Vagina (tissue), 2 donors: ENCODE results near the gene CFAP221. TPM values are rescaled to one million over a fixed set of nuclear protein-coding genes. Genes with fewer than 3 reads are reported as not detected.

Experiments used
- DNase-seq, 2 donors: peaks; one replicate each; pipeline ENCODE4 v3.0.0-alpha.2; 2017; ENCODE audit errors: extremely low spot score in 2 of 2
- H3K27ac ChIP-seq: fragments of 200-600 bp; sonication (generic); one replicate; pipeline ENCODE4 v1.5.1; 2019
- H3K27me3 ChIP-seq: fragments of 200-600 bp; sonication (generic); one replicate; pipeline ENCODE4 v1.5.1; 2019
- H3K36me3 ChIP-seq, 2 donors: fragments of 200-600 bp; sonication (generic); one replicate each; pipeline ENCODE4 v1.5.1; 2017 to 2019
- H3K4me1 ChIP-seq: fragments of 200-600 bp; sonication (generic); one replicate; pipeline ENCODE4 v1.5.1; 2019
- H3K4me3 ChIP-seq, 2 donors: fragments of 200-600 bp; sonication (generic); 1 replicate in 1 of 2; 2 replicates in 1 of 2; pipeline ENCODE4 v1.5.1; 2016 to 2019
- H3K9me3 ChIP-seq: fragments of 200-600 bp; sonication (generic); one replicate; pipeline ENCODE4 v1.5.1; 2019
- CTCF ChIP-seq, 3 experiments: fragments of 450-650 bp in 2 of 3; fragments of 200-600 bp in 1 of 3; sonication (generic) in 1 of 3; IDR thresholded peaks; one replicate each; pipeline ENCODE4 v1.5.1; 2017 to 2019; ENCODE audit warnings: antibody characterized with exemption in 3 of 3, mild to moderate bottlenecking in 2 of 3, moderate library complexity in 2 of 3
- POLR2A ChIP-seq, 2 donors: fragments of 450-650 bp; IDR thresholded peaks; one replicate each; pipeline ENCODE4 v1.6.1; 2017; ENCODE audit warnings: antibody characterized with exemption in 2 of 2, mild to moderate bottlenecking in 2 of 2, moderate library complexity in 2 of 2
- POLR2AphosphoS5 ChIP-seq, 2 donors: sonication (generic); formaldehyde crosslinking; IDR thresholded peaks; one replicate each; pipeline ENCODE4 v1.9.0; 2017; ENCODE audit warnings: antibody characterized with exemption in 2 of 2, mild to moderate bottlenecking in 2 of 2, low read depth in 1 of 2; ENCODE audit not compliant: insufficient read depth in 1 of 2
- intact Hi-C: fragments of 100-400 bp; cut with DNase I; formaldehyde crosslinking; loops from one replicate; pipeline ENCODE4 v1.15.1; 2023
- total RNA-seq: library from RNA; depleted of rRNA; stranded (reverse); fragments of >200 nt; gene quantifications from one replicate; pipeline ENCODE4 v1.2.3, GENCODE V29; 2016

The CFAP221 gene
- total RNA-seq, 1 donor from 2014 or later: 3.9 TPM

GRCh38 chr2:119523952-119524694, 20.1 kb upstream of the CFAP221 start, which contains the start of gene SCTR:
Gene SCTR, minus strand, starts transcription at chr2:119524483. Its CDS starts 257 bp downstream, at chr2:119524226.
- peak in 1 of 2 donors; percentile 42 for DNase-seq
- Histone ChIP-seq H3K27ac (no peak within 1 kb of the TSS), H3K4me3 (no peak within 1 kb of the TSS), H3K36me3 (no peaks in the 10 kb centered on the region), H3K4me1 (no peaks in the 10 kb centered on the region), H3K9me3 (no peaks in the 10 kb centered on the region), H3K27me3 (no peaks in the 10 kb centered on the region)
- no peak for TF ChIP-seq POLR2A (IDR thresholded peaks at IDR 0.05)
- no peak for TF ChIP-seq POLR2AphosphoS5 (IDR thresholded peaks at IDR 0.05; ENCODE audit: insufficient read depth in 1 of 2, low read depth in 1 of 2)
- TF ChIP-seq CTCF (IDR thresholded peaks at IDR 0.05): no peak
- intact Hi-C loops: no loop called here

GRCh38 chr2:119525614-119526013, 18.6 kb upstream of the CFAP221 start:
- Histone ChIP-seq H3K27ac (no peak overlapping the region), H3K4me1 (no peaks in the 10 kb centered on the region), H3K4me3 (no peak overlapping the region), H3K9me3 (no peaks in the 10 kb centered on the region), H3K27me3 (no peaks in the 10 kb centered on the region), H3K36me3 (no peaks in the 10 kb centered on the region)
- TF ChIP-seq POLR2AphosphoS5 (IDR thresholded peaks at IDR 0.05; ENCODE audit: insufficient read depth in 1 of 2, low read depth in 1 of 2) (no peak), POLR2A (IDR thresholded peaks at IDR 0.05) (no peak), CTCF (IDR thresholded peaks at IDR 0.05) (no peak)
- no peak for DNase-seq
- intact Hi-C loops: no loop called here

- no peak overlapping the region for H3K27ac ChIP-seq
- no peak overlapping the region for H3K4me3 ChIP-seq
- no peaks in the 10 kb centered on the region for H3K36me3 ChIP-seq
- intact Hi-C loops: no loop called here
- DNase-seq: no peak
- H3K9me3 ChIP-seq: no peaks in the 10 kb centered on the region
- H3K4me1 ChIP-seq: no peaks in the 10 kb centered on the region
- no peaks in the 10 kb centered on the region for H3K27me3 ChIP-seq
- no peak for TF ChIP-seq CTCF (IDR thresholded peaks at IDR 0.05)
- TF ChIP-seq POLR2AphosphoS5 (IDR thresholded peaks at IDR 0.05; ENCODE audit: insufficient read depth in 1 of 2, low read depth in 1 of 2): no peak
- no peak for TF ChIP-seq POLR2A (IDR thresholded peaks at IDR 0.05)
Measured at GRCh38 chr2:119527999-119528398, 16.2 kb upstream of the CFAP221 start.

GRCh38 chr2:119531292-119531691, 13.0 kb upstream of the CFAP221 start:
- H3K36me3 ChIP-seq: no peaks in the 10 kb centered on the region
- intact Hi-C loops: no loop called here
- no peaks in the 10 kb centered on the region for H3K27me3 ChIP-seq
- DNase-seq: no peak
- no peaks in the 10 kb centered on the region for H3K4me1 ChIP-seq
- no peak for TF ChIP-seq POLR2AphosphoS5 (IDR thresholded peaks at IDR 0.05; ENCODE audit: insufficient read depth in 1 of 2, low read depth in 1 of 2)
- TF ChIP-seq CTCF (IDR thresholded peaks at IDR 0.05): no peak
- no peak for TF ChIP-seq POLR2A (IDR thresholded peaks at IDR 0.05)
- no peak overlapping the region for H3K27ac ChIP-seq
- H3K9me3 ChIP-seq: no peaks in the 10 kb centered on the region
- H3K4me3 ChIP-seq: no peak overlapping the region

- no peaks in the 10 kb centered on the region for H3K27me3 ChIP-seq
- no peaks in the 10 kb centered on the region for H3K36me3 ChIP-seq
- TF ChIP-seq POLR2AphosphoS5 (IDR thresholded peaks at IDR 0.05; ENCODE audit: insufficient read depth in 1 of 2, low read depth in 1 of 2) (no peak), POLR2A (IDR thresholded peaks at IDR 0.05) (no peak), CTCF (IDR thresholded peaks at IDR 0.05) (no peak)
- no peaks in the 10 kb centered on the region for H3K9me3 ChIP-seq
- intact Hi-C loops: no loop called here
- DNase-seq: no peak
- H3K27ac ChIP-seq: no peak overlapping the region
- no peaks in the 10 kb centered on the region for H3K4me1 ChIP-seq
- no peak overlapping the region for H3K4me3 ChIP-seq
Measured at GRCh38 chr2:119533560-119533959, 10.7 kb upstream of the CFAP221 start.
